NCI-H526 treated with DMSO at 0.1 percent for 48 hours (cell line): ENCODE results near the gene CBL.
"Not testable (repeated sequence)": the region's sequence is repeated elsewhere in the genome, so short reads cannot be mapped to it uniquely, and the experiment has no call there.

Experiments
- DNase-seq: peaks from one replicate; lab custom pipeline; 2025; lab: John Stamatoyannopoulos, UW

The CBL gene

GRCh38 chr11:119210050-119210449 is 3.9 kb downstream of the CBL start:
- DNase-seq, result no peak

GRCh38 chr11:119218141-119218878 is 12.2 kb downstream of the CBL start:
- DNase-seq, result no peak

- peak; percentile 38 for DNase-seq
Measured at GRCh38 chr11:119222308-119222707, 16.2 kb downstream of the CBL start.

GRCh38 chr11:119222891-119223290 is 16.8 kb downstream of the CBL start:
- no peak for DNase-seq

- no peak for DNase-seq
Measured at GRCh38 chr11:119223856-119224255, 17.7 kb downstream of the CBL start.

- not testable (repeated sequence) for DNase-seq
Measured at GRCh38 chr11:119228535-119229287, 22.6 kb downstream of the CBL start.

GRCh38 chr11:119229288-119229672 is 23.1 kb downstream of the CBL start:
- DNase-seq, result no peak

GRCh38 chr11:119229741-119230140 is 23.6 kb downstream of the CBL start:
- DNase-seq, result no peak

- DNase-seq, result no peak
Measured at GRCh38 chr11:119236490-119236889, 30.4 kb downstream of the CBL start.

GRCh38 chr11:119236891-119237290 is 30.8 kb downstream of the CBL start:
- no peak for DNase-seq

- DNase-seq, result no peak
Measured at GRCh38 chr11:119237515-119237914, 31.4 kb downstream of the CBL start.

- no peak for DNase-seq
Measured at GRCh38 chr11:119248750-119249670, 42.9 kb downstream of the CBL start.

GRCh38 chr11:119249671-119250010 is 43.5 kb downstream of the CBL start:
- no peak for DNase-seq

GRCh38 chr11:119251114-119251513 is 45.0 kb downstream of the CBL start:
- DNase-seq, result no peak

- no peak for DNase-seq
Measured at GRCh38 chr11:119254239-119254638, 48.1 kb downstream of the CBL start.

- no peak for DNase-seq
Measured at GRCh38 chr11:119258180-119258579, 52.0 kb downstream of the CBL start.

GRCh38 chr11:119258983-119259382 is 52.8 kb downstream of the CBL start:
- no peak for DNase-seq

- no peak for DNase-seq
Measured at GRCh38 chr11:119262668-119263351, 56.7 kb downstream of the CBL start.

- DNase-seq, result no peak
Measured at GRCh38 chr11:119263352-119263940, 57.3 kb downstream of the CBL start.

- DNase-seq, result no peak
Measured at GRCh38 chr11:119266063-119266462, 59.9 kb downstream of the CBL start.

- no peak for DNase-seq
Measured at GRCh38 chr11:119266517-119267255, 60.5 kb downstream of the CBL start.
